ENCODE data around the gene VPREB3. TPM values are rescaled to one million over a fixed set of nuclear protein-coding genes. Genes with fewer than 3 reads are reported as not detected.

The VPREB3 gene
- total and polyA plus RNA-seq, 2 experiments from 2014 or later = not detected

DNA sequence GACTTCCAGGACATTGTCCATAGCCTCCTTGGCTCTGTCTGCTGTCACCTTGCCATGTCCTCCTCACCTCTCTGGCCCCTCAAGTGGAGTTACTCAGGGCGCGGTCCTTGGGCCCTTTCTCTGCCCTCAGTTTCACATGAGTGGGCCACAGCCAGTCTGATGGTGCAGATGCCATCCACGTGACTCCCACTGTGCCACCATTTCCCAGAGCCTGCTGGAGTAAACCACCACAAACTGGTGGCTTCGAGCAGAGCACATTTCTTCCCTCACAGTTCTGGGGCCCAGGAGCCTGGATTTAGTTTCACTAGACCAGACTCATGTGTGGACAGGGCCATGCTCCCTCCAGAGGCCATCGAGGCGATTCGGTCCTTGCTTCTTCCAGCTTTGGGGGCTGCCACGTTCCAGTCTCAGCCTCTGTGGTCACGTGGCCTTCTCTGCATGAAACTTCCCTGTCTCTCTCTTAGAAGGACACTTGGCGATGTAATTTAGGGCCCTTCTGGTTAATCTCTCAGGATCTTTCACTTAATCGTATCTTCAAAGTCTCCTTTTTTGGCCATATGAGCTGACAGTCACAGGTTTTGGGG is 47.1 kb upstream of the VPREB3 start:
- Histone ChIP-seq H4K20me1 (ENCODE audit: insufficient read depth, poor library complexity, severe bottlenecking) (peaks cover 5% of the 10 kb centered on the region), H3K4me1 (ENCODE audit: insufficient read depth) (no peaks in the 10 kb centered on the region), H3K27ac (no peak overlapping the region), H3K4me3 (no peak overlapping the region), H3K9me2 (replicated peaks; ENCODE audit: insufficient read depth) (no peaks in the 10 kb centered on the region), H3K36me3 (replicated peaks; ENCODE audit: insufficient read depth, low read depth) (no peaks in the 10 kb centered on the region), H3K27me3 (no peaks in the 10 kb centered on the region), H3K4me2 (no peak overlapping the region), H3K79me2 (peaks cover 6% of the 10 kb centered on the region), H2AFZ (no peak overlapping the region), H3K9me3 (ENCODE audit: low read depth) (no peaks in the 10 kb centered on the region)
- no peak for DNase-seq (ENCODE audit: low spot score)
- no peak for TF ChIP-seq EZH2 (IDR thresholded peaks at IDR 0.05; ENCODE audit: borderline replicate concordance)
- TF ChIP-seq, protein P1, sequence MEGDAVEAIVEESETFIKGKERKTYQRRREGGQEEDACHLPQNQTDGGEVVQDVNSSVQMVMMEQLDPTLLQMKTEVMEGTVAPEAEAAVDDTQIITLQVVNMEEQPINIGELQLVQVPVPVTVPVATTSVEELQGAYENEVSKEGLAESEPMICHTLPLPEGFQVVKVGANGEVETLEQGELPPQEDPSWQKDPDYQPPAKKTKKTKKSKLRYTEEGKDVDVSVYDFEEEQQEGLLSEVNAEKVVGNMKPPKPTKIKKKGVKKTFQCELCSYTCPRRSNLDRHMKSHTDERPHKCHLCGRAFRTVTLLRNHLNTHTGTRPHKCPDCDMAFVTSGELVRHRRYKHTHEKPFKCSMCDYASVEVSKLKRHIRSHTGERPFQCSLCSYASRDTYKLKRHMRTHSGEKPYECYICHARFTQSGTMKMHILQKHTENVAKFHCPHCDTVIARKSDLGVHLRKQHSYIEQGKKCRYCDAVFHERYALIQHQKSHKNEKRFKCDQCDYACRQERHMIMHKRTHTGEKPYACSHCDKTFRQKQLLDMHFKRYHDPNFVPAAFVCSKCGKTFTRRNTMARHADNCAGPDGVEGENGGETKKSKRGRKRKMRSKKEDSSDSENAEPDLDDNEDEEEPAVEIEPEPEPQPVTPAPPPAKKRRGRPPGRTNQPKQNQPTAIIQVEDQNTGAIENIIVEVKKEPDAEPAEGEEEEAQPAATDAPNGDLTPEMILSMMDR (IDR thresholded peaks at IDR 0.05; ENCODE audit: poor library complexity) = no peak
- no peak for TF ChIP-seq EZH2phosphoT487 (IDR thresholded peaks at IDR 0.05; ENCODE audit: low read depth, severe bottlenecking, unreplicated experiment)
- WGBS (ENCODE audit: low lambda C conversion rate, missing lambda C conversion rate) = 93% methylated on average over 11 of the region's 11 CpGs

DNA sequence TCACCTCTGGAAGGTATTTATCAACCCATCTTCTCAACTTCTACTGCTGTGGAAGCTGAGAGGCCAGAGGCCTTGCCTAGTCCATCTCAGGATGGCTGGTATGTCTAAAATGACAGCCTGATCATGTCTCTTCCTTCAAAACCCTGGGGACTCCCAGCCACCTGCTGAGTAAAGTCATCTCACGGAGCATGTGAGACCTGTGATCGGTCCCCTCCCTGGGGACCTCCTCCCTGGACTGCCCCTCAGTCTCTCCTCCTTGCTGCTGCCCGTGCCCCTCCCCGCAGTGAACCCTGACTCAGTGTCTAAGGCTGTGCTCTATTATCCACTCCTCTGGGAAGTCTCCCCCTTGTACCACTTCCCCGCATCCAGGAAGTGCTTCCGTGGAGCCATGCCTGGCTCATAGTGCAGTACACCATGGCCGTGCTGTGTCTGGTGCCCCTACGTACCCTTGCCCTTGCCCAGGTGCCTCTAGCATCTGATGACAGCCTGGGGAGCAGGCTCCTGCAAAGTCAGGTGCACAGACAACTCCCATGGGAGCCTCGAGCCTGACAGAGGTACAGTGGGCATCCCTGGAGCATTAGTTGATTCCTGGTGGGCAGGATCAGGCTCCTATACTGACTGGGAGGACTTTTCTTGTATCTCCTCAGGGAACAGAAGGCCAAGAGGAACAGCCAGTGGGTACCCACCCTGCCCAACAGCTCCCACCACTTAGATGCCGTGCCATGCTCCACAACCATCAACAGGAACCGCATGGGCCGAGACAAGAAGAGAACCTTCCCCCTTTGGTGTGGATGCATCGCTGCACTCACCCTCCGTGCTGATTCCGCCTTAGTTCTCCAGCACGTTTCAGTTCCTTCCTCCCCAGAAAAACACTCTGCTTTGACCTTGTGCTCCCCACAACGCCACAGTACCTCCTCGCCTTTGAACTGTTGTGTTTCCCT is 46.3 kb upstream of the VPREB3 start:
- no peaks in the 10 kb centered on the region for H3K9me2 ChIP-seq (replicated peaks; ENCODE audit: insufficient read depth)
- H3K27me3 ChIP-seq = no peaks in the 10 kb centered on the region
- H3K4me3 ChIP-seq = no peak overlapping the region
- no peak overlapping the region for H3K27ac ChIP-seq
- no peak overlapping the region for H2AFZ ChIP-seq
- TF ChIP-seq EZH2 (IDR thresholded peaks at IDR 0.05; ENCODE audit: borderline replicate concordance) = no peak
- TF ChIP-seq, protein P1 (IDR thresholded peaks at IDR 0.05; ENCODE audit: poor library complexity) = no peak
- no peak for TF ChIP-seq EZH2phosphoT487 (IDR thresholded peaks at IDR 0.05; ENCODE audit: low read depth, severe bottlenecking, unreplicated experiment)
- 98% methylated on average over 18 of the region's 18 CpGs for WGBS (ENCODE audit: low lambda C conversion rate, missing lambda C conversion rate)
- H3K79me2 ChIP-seq = peaks cover 6% of the 10 kb centered on the region
- peaks cover 4% of the 10 kb centered on the region for H3K4me1 ChIP-seq (ENCODE audit: insufficient read depth)
- H3K36me3 ChIP-seq (replicated peaks; ENCODE audit: insufficient read depth, low read depth) = no peaks in the 10 kb centered on the region
- H3K9me3 ChIP-seq (ENCODE audit: low read depth) = no peaks in the 10 kb centered on the region
- peaks cover 5% of the 10 kb centered on the region for H4K20me1 ChIP-seq (ENCODE audit: insufficient read depth, poor library complexity, severe bottlenecking)
- DNase-seq (ENCODE audit: low spot score) = no peak
- H3K4me2 ChIP-seq = no peak overlapping the region

DNA sequence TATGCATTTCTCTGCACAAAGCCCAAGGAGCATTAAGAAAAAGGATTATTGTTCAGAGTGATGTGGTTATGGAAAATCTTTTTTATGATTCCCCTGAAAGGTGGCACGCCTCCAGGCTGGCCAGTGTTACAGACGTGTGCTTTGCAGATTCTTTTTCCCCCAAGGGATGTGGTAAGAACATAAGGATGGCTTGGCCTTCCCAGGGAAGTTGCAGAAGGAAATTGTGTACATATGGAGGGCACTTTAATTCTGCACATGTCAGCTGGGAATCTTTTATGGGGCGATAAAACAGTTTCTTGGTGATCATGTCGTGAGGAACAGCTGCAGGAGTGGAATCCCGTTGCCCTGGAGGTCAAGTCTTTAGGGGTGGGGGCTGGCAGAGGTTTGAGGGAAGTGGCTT is 42.2 kb upstream of the VPREB3 start:
- 56% methylated on average over 5 of the region's 5 CpGs for WGBS (ENCODE audit: low lambda C conversion rate, missing lambda C conversion rate)
- TF ChIP-seq, protein P1 (IDR thresholded peaks at IDR 0.05; ENCODE audit: poor library complexity) = no peak
- no peak for TF ChIP-seq EZH2phosphoT487 (IDR thresholded peaks at IDR 0.05; ENCODE audit: low read depth, severe bottlenecking, unreplicated experiment)
- no peak for TF ChIP-seq EZH2 (IDR thresholded peaks at IDR 0.05; ENCODE audit: borderline replicate concordance)

More for the DNA sequence above, 42.2 kb upstream of the VPREB3 start:
- Histone ChIP-seq H3K4me2 (no peak overlapping the region), H3K9me2 (replicated peaks; ENCODE audit: insufficient read depth) (no peaks in the 10 kb centered on the region), H2AFZ (no peak overlapping the region), H4K20me1 (ENCODE audit: insufficient read depth, poor library complexity, severe bottlenecking) (peaks cover 21% of the 10 kb centered on the region), H3K79me2 (peaks cover 44% of the 10 kb centered on the region), H3K36me3 (replicated peaks; ENCODE audit: insufficient read depth, low read depth) (no peaks in the 10 kb centered on the region), H3K4me1 (ENCODE audit: insufficient read depth) (peaks cover 10% of the 10 kb centered on the region), H3K27me3 (no peaks in the 10 kb centered on the region), H3K9me3 (ENCODE audit: low read depth) (no peaks in the 10 kb centered on the region), H3K27ac (peak overlapping the region; percentile 90), H3K4me3 (no peak overlapping the region)
- DNase-seq (ENCODE audit: low spot score) = peak; percentile 60

All from hepatocyte (in vitro differentiated cells).